Measurements from ENCODE around the gene PCDHGA1.

The PCDHGA1 gene

DNA sequence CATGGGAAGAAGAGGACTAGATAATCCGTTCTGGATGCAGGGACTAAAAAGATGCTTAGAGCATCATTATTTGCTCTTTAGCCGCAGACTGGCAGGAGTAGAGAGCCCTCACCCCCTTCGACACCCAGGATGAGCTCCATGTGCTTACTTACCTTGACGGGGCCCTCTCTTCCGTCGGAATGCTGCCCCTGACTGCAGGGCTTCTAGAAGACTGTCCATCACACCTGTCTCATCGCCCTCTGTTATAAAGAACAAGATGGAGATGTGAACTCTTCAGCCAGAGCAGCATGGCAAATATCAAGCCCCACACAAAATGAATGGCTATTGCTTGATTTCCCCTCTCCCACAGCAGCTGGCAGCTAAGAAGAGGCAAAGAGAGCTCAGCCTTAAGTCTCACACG lies 193.7 kb downstream of the PCDHGA1 start:
- TF ChIP-seq, protein P1, sequence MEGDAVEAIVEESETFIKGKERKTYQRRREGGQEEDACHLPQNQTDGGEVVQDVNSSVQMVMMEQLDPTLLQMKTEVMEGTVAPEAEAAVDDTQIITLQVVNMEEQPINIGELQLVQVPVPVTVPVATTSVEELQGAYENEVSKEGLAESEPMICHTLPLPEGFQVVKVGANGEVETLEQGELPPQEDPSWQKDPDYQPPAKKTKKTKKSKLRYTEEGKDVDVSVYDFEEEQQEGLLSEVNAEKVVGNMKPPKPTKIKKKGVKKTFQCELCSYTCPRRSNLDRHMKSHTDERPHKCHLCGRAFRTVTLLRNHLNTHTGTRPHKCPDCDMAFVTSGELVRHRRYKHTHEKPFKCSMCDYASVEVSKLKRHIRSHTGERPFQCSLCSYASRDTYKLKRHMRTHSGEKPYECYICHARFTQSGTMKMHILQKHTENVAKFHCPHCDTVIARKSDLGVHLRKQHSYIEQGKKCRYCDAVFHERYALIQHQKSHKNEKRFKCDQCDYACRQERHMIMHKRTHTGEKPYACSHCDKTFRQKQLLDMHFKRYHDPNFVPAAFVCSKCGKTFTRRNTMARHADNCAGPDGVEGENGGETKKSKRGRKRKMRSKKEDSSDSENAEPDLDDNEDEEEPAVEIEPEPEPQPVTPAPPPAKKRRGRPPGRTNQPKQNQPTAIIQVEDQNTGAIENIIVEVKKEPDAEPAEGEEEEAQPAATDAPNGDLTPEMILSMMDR (IDR thresholded peaks at IDR 0.05; ENCODE audit: low read depth, low read length) = no peak
- H3K36me3 ChIP-seq = peaks cover 84% of the 10 kb centered on the region
- H3K27ac ChIP-seq = no peak overlapping the region
- H3K27me3 ChIP-seq (ENCODE audit: insufficient read depth, low read depth, severe bottlenecking) = no peaks in the 10 kb centered on the region
- H3K4me3 ChIP-seq (ENCODE audit: low read depth, low read length) = no peak overlapping the region
- H3K9me3 ChIP-seq (ENCODE audit: severe bottlenecking) = peaks cover 2% of the 10 kb centered on the region
- no peak for DNase-seq

DNA sequence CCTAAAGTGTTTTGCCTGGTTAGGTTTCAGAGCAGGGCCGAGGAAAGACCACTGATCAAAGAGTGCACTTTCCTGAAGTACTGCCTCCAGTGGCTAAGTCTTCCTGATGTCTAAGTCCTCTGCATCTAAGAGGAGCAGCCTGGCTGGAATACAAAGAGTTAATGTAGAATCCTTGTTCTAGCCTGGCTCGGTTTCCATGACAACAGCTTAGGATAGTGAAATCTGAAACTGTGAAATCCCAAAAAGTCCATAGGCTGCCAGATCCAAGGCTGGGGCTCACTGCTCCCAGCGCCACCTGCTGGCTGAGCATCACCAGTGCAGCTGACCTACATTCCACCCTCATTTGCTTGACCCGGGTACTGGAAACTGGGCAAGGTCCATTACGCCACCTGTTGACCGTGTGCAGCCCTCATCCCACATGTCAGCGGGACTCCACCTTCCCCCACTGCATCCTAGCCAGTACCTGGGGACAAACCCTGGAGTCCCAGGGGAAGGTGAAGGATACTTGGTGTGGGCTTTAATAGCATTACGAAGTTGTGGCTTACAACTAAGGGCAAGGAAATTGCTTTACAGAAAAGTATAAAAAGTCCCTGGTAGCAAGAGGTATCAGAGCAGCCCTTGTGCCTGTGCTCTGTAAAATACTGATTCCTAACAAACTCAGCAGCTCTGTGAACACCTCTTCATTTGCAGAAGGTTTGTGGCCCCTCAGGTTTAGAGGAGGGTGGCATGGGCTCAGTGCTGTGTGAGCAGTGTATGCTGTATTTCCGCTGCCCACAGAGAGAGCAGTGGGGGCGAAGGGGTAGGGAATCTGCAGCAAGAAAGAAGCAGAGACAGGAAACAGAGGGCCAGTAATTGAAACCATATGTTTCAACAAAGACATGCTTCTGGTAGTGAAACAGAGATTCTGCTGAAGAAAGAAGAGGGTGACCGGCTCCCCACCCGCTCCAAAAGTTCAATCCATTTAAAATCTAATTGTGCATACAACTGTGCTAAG lies 194.6 kb downstream of the PCDHGA1 start:
- peaks cover 80% of the 10 kb centered on the region for H3K36me3 ChIP-seq
- TF ChIP-seq, protein P1 (IDR thresholded peaks at IDR 0.05; ENCODE audit: low read depth, low read length) = peak; percentile 99
- no peak overlapping the region for H3K4me3 ChIP-seq (ENCODE audit: low read depth, low read length)
- H3K27ac ChIP-seq = peak overlapping the region; percentile 18; the same call in 1 of the 2 replicates
- H3K27me3 ChIP-seq (ENCODE audit: insufficient read depth, low read depth, severe bottlenecking) = no peaks in the 10 kb centered on the region
- peaks cover 2% of the 10 kb centered on the region for H3K9me3 ChIP-seq (ENCODE audit: severe bottlenecking)
- peak; percentile 85 for DNase-seq

DNA sequence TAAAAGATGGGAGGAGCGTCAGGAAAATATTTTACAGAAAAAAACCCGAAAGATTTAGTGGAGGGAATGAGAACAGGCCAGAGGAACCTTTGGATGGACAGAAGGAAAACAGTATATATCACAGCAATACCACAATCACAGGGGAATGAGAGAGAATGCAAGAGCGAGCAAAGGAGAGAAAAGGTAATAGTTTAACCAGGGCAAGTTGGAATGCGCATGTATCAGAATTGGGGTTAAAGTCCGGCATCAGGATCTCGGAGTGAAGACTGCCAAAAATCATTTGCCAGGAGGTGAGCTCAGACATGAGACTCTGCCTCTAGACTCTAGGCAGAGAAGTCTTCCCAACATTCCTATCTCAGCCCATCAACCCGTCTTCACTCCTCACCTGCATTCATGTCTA lies 195.3 kb downstream of the PCDHGA1 start:
- Histone ChIP-seq H3K9me3 (ENCODE audit: severe bottlenecking) (peaks cover 2% of the 10 kb centered on the region), H3K27me3 (ENCODE audit: insufficient read depth, low read depth, severe bottlenecking) (no peaks in the 10 kb centered on the region), H3K36me3 (peaks cover 72% of the 10 kb centered on the region), H3K4me3 (ENCODE audit: low read depth, low read length) (no peak overlapping the region), H3K27ac (no peak overlapping the region)
- no peak for DNase-seq
- TF ChIP-seq, protein P1 (IDR thresholded peaks at IDR 0.05; ENCODE audit: low read depth, low read length) = no peak

DNA sequence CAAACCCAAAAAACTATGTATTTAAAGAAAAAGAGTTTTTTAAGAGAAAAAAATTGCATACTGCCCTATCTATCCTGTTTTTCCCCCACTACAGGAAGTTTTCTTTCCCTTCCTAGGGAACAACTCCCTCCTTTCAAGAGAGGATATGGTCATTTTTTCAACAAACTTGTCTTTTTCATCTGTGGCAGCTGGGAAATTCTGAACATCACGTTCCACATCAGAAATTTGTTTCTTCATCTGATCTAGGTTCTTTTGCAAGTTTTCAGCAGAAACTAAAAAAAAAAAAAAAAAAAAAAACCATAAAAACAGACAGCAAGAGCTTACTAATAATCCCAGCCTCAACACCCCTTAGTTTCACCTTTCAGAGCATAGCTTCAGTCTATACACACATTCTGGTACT lies 197.1 kb downstream of the PCDHGA1 start:
- H3K9me3 ChIP-seq (ENCODE audit: severe bottlenecking) = peaks cover 2% of the 10 kb centered on the region
- no peak overlapping the region for H3K4me3 ChIP-seq (ENCODE audit: low read depth, low read length)
- TF ChIP-seq, protein P1 (IDR thresholded peaks at IDR 0.05; ENCODE audit: low read depth, low read length) = no peak
- H3K27ac ChIP-seq = no peak overlapping the region
- no peaks in the 10 kb centered on the region for H3K27me3 ChIP-seq (ENCODE audit: insufficient read depth, low read depth, severe bottlenecking)
- peaks cover 67% of the 10 kb centered on the region for H3K36me3 ChIP-seq
- no peak for DNase-seq

DNA sequence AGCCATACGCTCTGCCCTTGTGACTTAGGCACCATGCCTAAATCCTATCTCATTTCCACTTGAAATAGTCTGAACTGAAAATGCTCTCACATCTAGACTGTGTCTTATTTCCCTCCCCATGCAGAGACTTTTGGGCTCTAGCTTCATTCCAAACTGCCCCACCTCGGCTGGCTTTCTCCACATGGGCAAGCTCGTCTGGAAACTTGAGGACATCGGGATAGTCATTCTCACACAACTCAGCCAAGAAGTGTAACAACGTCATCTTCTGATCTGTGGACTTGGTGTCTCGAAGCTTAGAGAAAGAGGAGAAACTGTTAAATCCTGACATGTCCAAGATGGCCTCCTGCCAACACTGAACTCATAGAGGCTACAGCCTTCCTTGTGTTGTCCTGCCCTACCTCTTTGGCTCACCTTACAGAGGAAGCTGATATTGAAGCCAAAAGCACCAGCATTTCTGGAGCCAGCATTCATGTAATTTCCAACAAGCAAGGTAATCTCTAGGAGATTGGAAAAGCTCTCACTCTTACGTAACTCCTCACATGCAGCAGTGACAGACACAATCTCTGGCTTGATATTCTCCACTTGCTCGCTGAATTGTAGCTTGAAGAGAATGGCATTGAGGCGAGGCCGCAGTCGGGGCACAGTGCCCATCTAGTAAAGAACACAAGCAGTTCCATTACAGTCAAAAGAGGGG lies 198.1 kb downstream of the PCDHGA1 start:
- Histone ChIP-seq H3K4me3 (ENCODE audit: low read depth, low read length) (no peak overlapping the region), H3K9me3 (ENCODE audit: severe bottlenecking) (no peaks in the 10 kb centered on the region), H3K36me3 (peaks cover 70% of the 10 kb centered on the region), H3K27ac (no peak overlapping the region), H3K27me3 (ENCODE audit: insufficient read depth, low read depth, severe bottlenecking) (no peaks in the 10 kb centered on the region)
- TF ChIP-seq, protein P1 (IDR thresholded peaks at IDR 0.05; ENCODE audit: low read depth, low read length) = no peak
- DNase-seq = no peak

Data from WERI-Rb-1 (cell line).